ENCODE results near the gene VMO1. TPM values are rescaled to one million over a fixed set of nuclear protein-coding genes. Genes with fewer than 3 reads are reported as not detected.
"Not testable (repeated sequence)": the region's sequence is repeated elsewhere in the genome, so short reads cannot be mapped to it uniquely, and the experiment has no call there.

Gene VMO1, protein sequence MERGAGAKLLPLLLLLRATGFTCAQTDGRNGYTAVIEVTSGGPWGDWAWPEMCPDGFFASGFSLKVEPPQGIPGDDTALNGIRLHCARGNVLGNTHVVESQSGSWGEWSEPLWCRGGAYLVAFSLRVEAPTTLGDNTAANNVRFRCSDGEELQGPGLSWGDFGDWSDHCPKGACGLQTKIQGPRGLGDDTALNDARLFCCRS
- total RNA-seq, result under 1 TPM in 1 of 3 donors, not detected in 2; 0.33 TPM

DNA sequence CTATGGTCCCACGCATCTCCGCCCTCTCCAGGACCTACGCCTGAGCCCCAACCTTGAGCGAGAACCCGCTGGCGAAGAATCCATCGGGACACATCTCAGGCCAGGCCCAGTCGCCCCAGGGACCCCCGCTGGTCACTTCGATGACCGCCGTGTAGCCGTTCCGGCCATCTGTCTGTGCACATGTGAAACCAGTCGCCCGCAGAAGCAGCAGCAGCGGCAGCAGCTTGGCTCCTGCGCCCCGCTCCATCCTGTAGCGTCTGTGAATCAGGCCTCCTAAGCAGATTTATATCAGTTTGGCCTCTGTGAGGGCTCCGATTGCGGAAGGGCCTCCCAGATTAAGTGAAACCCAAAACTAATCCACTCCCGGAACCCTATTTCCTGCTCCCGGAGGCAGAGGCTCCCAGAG is at the start of gene VMO1:
Gene VMO1, minus strand, starts transcription at position 259 of the 406 bp plus-strand sequence. Its CDS starts 12 bp downstream, at position 247.
- no peak for ATAC-seq
- DNase-seq, result no peak
- Mint-ChIP-seq H3K4me3 (peak within 1 kb of the TSS; percentile 54), H3K4me1 (ENCODE audit: low read depth) (peaks cover 22% of the 10 kb centered on the region), H3K36me3 (ENCODE audit: insufficient read depth) (no peaks in the 10 kb centered on the region), H3K27me3 (ENCODE audit: low read depth) (peaks cover 59% of the 10 kb centered on the region), H3K9me3 (no peaks in the 10 kb centered on the region)

DNA sequence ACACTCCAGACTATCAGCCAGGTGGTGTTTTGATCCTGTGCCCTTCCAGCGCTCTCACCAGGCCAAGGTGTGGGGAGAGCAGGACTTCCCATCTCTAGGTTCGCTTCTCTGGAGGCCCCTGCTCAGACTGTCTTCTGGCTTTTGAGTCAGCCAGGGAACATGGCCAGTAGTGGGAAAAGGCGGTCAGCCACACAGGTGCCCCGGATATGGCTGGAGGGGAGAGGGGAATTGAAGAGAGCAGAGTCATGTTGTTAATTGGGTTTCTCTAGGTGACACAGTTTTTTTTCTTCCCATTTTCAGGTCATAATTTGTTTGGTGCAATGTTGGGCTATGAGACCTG is 48.5 kb upstream of the VMO1 start:
- H3K27me3 Mint-ChIP-seq (ENCODE audit: low read depth), result no peaks in the 10 kb centered on the region
- H3K4me1 Mint-ChIP-seq (ENCODE audit: low read depth), result peaks cover 40% of the 10 kb centered on the region
- H3K4me3 Mint-ChIP-seq, result peak overlapping the region; percentile 94
- no peak for ATAC-seq
- H3K9me3 Mint-ChIP-seq, result no peaks in the 10 kb centered on the region
- H3K36me3 Mint-ChIP-seq (ENCODE audit: insufficient read depth), result peaks cover 7% of the 10 kb centered on the region
- DNase-seq, result no peak

DNA sequence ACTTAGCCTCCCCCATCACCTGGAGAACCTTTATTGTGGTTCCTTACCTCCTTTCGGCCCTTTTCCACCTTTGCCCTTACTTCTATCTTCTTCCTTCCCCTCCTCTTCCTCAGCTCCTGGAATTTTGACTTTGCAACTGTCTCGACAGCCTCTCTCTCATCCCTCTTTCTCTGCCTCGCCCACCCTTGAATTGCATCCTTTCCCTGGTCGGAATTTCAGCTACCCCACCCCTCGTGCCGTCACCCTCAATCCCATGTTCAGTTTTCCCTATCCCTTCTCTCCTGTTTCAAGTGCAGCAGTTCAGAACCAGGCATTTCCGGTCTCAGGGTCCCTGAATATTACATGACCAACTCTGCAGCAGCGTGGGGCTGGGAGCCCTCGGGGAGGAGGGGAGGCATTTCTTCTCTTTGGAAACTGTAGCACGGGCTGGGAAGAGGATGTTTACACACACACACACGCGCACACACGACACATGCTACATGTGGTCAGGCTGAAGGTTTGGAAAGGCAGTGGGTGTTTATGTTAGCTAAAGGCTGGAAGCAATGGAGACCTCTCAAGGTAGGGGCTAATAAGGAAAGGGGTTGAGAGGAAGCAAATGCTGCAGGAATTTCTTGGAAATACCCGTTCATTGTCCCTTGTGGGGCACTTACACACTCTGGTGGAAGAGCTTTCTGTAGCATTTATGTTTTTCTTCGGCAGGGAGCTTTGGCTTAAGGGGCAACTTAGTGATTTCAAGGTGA is 47.9 kb upstream of the VMO1 start:
- DNase-seq, result no peak
- H3K9me3 Mint-ChIP-seq, result no peaks in the 10 kb centered on the region
- no peaks in the 10 kb centered on the region for H3K27me3 Mint-ChIP-seq (ENCODE audit: low read depth)
- no peak for ATAC-seq
- H3K4me3 Mint-ChIP-seq, result peak overlapping the region; percentile 94
- H3K36me3 Mint-ChIP-seq (ENCODE audit: insufficient read depth), result peaks cover 4% of the 10 kb centered on the region
- H3K4me1 Mint-ChIP-seq (ENCODE audit: low read depth), result peaks cover 35% of the 10 kb centered on the region

DNA sequence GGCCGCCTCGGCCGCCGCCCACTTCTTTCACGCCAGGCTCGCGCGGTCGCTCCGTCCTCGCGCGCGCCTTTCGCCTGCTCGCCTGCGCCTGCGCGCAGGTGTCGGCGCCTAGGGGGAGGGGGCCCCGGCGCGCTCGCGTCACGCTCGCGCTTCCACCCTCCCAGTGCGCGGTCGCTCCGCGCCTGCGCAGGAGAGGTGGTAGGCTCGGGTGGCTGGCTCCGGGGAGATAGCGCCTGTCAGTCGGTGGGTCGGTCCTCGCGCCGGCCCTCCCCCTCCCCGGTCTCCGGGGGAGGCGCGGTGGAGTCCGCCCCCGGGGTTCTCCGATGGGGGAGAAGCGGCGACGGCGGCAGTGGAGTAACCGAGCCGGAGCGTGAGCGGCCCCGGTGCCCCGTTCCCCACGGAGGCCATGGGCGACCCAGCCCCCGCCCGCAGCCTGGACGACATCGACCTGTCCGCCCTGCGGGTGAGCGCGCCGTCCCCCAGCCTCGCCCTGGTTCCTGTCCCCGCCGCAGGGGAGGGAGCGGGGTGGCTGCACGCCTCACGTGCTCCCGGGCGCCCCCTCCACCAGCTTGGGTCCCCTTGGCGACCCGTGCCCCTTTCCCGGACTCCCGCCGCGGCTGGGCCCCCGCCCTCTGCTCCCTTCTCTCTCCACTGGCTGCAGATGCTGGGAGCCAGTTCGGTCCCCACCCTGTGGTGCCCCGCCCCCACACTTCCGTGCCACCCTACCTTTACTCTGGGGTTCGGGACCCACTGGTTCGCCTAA is 47.2 kb upstream of the VMO1 start, which contains the start of gene MINK1:
Gene MINK1, plus strand, starts transcription at position 163 of the 763 bp plus-strand sequence. Its CDS starts 244 bp downstream, at position 407.
- Mint-ChIP-seq H3K9me3 (no peaks in the 10 kb centered on the region), H3K4me3 (peak within 1 kb of the TSS; percentile 94), H3K36me3 (ENCODE audit: insufficient read depth) (peaks cover 3% of the 10 kb centered on the region), H3K27me3 (ENCODE audit: low read depth) (no peaks in the 10 kb centered on the region), H3K4me1 (ENCODE audit: low read depth) (peaks cover 34% of the 10 kb centered on the region)
- ATAC-seq, result peak; percentile 95 to 97
- peak; percentile 82 for DNase-seq

DNA sequence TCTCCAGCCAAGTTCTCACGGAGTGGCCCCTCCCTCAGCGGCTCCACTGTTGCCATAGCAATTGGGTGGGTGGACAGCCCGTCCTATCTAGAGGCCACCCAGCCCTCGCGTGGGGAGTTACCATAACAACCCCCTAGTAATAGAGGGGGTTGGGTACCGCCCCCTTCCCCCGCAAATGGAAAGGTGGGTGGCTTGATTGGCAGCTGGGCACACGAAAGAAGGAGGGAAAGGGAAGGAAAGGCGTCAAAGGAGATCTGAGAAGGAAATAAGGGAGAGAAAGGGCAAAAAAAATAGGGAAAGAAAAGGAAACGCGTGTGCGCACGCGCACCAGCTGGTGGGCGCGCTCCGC is 46.6 kb upstream of the VMO1 start:
- DNase-seq; H3K36me3 Mint-ChIP-seq (ENCODE audit: insufficient read depth); H3K27me3 Mint-ChIP-seq (ENCODE audit: low read depth); H3K9me3 Mint-ChIP-seq: not testable (repeated sequence)
- H3K4me3 Mint-ChIP-seq, result peak overlapping the region; percentile 87
- ATAC-seq, result peak; percentile 15 to 21
- peaks cover 31% of the 10 kb centered on the region for H3K4me1 Mint-ChIP-seq (ENCODE audit: low read depth)

DNA sequence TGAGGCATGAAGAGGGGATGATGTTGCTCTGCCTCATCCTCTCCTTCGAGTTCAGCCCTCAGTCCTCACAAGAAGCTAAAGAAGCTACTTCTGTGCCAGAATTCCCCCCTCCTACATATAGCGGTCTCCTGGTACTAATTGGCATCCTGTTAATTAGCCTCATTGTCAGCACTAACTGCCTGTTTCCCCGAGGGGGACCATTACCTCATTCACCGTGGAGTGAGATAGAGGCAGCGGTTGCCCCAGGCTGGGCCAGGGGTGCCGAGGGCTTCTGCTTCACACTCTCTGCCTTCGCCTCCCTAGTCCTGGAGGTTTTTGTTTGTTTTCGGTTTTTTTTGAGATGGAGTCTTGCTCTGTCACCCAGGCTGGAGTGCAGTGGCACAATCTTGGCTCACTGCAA is 41.2 kb upstream of the VMO1 start:
- Mint-ChIP-seq H3K4me1 (ENCODE audit: low read depth) (no peaks in the 10 kb centered on the region), H3K4me3 (no peak overlapping the region), H3K9me3 (no peaks in the 10 kb centered on the region), H3K27me3 (ENCODE audit: low read depth) (no peaks in the 10 kb centered on the region), H3K36me3 (ENCODE audit: insufficient read depth) (no peaks in the 10 kb centered on the region)
- DNase-seq, result no peak
- ATAC-seq, result no peak

DNA sequence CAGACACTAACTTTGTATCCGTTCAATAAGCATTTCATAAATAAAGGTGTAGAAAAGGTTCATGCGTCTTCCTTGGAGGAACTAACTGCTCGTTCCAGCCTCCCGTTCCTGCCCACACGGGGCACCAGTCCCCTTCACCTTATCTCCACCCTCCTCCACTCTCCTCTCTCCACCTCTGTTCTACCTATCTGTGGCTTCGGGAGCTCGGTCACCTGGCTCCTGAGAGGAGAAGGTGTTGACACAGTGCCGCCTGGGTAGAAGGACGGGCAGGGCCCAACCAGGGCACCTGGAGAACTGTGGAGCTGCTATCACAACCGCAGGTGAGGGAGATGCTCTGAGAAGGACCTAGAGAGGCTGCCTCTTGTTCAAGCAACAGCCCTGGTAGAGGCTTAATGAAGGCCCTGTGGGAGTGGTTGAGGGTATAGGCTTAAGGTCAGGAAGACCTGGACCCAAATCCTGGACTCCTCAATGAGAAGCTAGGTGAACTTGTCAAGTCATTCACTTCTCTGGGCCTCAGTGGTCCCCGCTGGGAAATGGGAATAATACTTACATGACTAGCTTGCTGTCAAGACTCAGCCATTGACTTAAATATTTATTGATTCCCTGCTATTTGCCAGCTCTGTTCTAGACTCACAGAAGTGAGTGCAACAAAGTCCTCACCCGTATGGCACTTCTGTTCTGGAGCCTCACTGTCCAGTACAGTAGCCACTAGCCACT is 37.4 kb upstream of the VMO1 start:
- Mint-ChIP-seq H3K9me3 (no peaks in the 10 kb centered on the region), H3K4me3 (no peak overlapping the region), H3K36me3 (ENCODE audit: insufficient read depth) (peaks cover 4% of the 10 kb centered on the region), H3K4me1 (ENCODE audit: low read depth) (no peaks in the 10 kb centered on the region), H3K27me3 (ENCODE audit: low read depth) (no peaks in the 10 kb centered on the region)
- ATAC-seq (no peak), DNase-seq (no peak)

DNA sequence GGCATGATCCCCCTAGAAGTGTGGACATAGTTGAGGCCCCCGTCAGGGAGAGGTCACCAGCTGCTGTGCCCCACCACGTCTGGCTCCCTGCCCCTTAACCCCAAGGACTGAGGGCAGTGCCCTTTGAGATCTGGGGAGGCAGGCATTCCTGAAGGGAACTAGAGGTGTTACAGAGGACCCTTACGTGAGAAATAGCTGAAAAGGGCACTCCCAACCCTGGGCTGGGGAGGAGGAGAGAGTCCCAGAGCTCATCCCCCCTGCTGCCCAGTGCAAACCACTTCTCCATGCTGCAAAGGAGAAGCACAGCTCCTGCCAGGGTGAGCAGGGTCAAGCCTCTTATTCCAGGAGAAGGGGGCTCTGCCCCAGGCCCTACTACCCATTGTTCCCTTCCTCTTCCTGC is 36.7 kb upstream of the VMO1 start:
- H3K4me1 Mint-ChIP-seq (ENCODE audit: low read depth), result no peaks in the 10 kb centered on the region
- peaks cover 4% of the 10 kb centered on the region for H3K36me3 Mint-ChIP-seq (ENCODE audit: insufficient read depth)
- no peak for DNase-seq
- ATAC-seq, result no peak
- no peaks in the 10 kb centered on the region for H3K27me3 Mint-ChIP-seq (ENCODE audit: low read depth)
- no peaks in the 10 kb centered on the region for H3K9me3 Mint-ChIP-seq
- H3K4me3 Mint-ChIP-seq, result no peak overlapping the region

DNA sequence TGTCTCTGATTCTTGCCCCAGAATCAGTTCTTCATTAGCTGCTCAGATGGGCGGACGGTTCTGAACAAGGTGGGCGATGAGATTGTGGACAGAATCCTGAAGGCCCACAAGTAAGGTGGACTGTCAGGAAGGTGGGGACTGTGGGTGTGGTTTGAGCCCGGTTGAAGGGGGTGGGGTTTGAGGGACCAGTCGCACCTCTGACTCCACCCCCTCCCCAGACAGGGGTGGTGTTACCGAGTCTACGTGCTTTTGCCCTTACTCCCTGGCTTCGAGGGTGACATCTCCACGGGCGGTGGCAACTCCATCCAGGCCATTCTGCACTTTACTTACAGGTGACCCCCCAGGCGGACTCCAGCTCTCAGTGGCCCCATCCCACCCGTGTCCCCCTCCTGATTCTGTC is 32.1 kb upstream of the VMO1 start:
- H3K36me3 Mint-ChIP-seq (ENCODE audit: insufficient read depth), result peaks cover 6% of the 10 kb centered on the region
- H3K4me3 Mint-ChIP-seq, result no peak overlapping the region
- H3K27me3 Mint-ChIP-seq (ENCODE audit: low read depth), result no peaks in the 10 kb centered on the region
- no peak for DNase-seq
- H3K9me3 Mint-ChIP-seq, result no peaks in the 10 kb centered on the region
- no peaks in the 10 kb centered on the region for H3K4me1 Mint-ChIP-seq (ENCODE audit: low read depth)
- no peak for ATAC-seq

DNA sequence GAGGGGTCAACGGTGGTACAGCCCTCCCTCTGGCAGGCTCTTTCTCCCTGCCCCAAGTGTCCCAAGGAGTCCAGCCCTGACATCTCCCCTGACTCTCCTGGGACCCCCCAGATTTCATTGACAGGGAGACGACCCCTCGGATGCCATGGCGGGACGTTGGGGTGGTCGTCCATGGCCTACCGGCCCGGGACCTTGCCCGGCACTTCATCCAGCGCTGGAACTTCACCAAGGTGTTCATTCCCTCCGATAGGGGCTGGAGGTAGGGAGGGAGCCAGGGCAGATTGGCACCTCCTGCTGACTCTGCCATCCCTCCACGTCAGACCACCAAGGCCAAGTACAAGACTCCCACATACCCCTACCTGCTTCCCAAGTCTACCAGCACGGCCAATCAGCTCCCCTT is 30.7 kb upstream of the VMO1 start:
- Mint-ChIP-seq H3K4me1 (ENCODE audit: low read depth) (no peaks in the 10 kb centered on the region), H3K36me3 (ENCODE audit: insufficient read depth) (peaks cover 6% of the 10 kb centered on the region), H3K9me3 (no peaks in the 10 kb centered on the region), H3K4me3 (no peak overlapping the region), H3K27me3 (ENCODE audit: low read depth) (no peaks in the 10 kb centered on the region)
- ATAC-seq (no peak), DNase-seq (no peak)

DNA sequence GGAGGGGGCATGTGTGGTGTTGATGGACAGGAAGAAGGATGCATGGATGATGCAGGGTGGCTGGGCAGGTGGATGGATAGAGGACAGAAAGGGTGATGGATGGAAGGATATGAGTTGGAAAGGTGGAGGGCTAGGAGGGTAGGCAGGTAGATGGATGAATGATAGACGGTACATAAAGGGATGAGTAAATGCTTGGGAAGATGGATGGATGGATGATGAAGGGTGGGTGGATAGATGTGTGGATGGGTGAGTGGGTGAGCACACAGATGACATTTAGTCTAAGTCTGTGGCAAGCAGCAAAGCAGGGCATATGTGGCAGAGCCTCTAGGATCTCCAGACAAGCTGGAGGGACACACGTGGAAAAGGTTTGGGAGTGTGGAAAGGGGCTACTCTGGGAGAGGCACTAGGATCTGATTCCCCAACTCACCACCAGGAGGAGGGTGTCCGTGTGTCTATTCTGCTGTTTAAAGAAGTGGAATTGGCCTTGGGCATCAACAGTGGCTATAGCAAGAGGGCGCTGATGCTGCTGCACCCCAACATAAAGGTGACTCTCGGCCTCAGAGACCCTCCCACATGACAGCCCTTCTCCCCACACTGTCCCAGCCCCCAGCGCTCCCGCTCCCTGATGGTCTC is 29.0 kb upstream of the VMO1 start:
- Mint-ChIP-seq H3K4me1 (ENCODE audit: low read depth) (no peaks in the 10 kb centered on the region), H3K4me3 (no peak overlapping the region), H3K27me3 (ENCODE audit: low read depth) (no peaks in the 10 kb centered on the region), H3K9me3 (no peaks in the 10 kb centered on the region), H3K36me3 (ENCODE audit: insufficient read depth) (peaks cover 9% of the 10 kb centered on the region)
- DNase-seq, result no peak
- no peak for ATAC-seq

DNA sequence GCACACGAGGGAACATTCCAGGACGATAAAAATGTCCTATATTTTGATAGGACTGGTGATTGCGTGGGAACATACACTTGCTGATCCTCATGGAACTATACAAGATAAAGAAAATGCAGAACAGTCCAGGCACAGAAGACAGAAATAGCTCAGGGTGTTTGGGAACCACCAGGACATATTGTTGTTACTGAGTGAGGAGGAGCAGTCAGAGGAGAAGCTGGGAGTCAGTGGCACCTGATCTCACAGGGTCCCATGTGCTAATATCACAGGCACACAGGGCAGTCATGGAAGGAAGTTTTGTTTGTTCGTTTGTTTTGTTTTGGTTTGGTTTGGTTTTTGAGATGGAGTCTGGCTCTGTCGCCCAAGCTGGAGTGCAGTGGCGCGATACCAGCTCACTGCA is 26.5 kb upstream of the VMO1 start:
- ATAC-seq (no peak), DNase-seq (no peak)
- H3K36me3 Mint-ChIP-seq (ENCODE audit: insufficient read depth), result peaks cover 5% of the 10 kb centered on the region
- no peaks in the 10 kb centered on the region for H3K27me3 Mint-ChIP-seq (ENCODE audit: low read depth)
- H3K4me3 Mint-ChIP-seq, result no peak overlapping the region
- H3K9me3 Mint-ChIP-seq, result no peaks in the 10 kb centered on the region
- H3K4me1 Mint-ChIP-seq (ENCODE audit: low read depth), result peaks cover 4% of the 10 kb centered on the region

DNA sequence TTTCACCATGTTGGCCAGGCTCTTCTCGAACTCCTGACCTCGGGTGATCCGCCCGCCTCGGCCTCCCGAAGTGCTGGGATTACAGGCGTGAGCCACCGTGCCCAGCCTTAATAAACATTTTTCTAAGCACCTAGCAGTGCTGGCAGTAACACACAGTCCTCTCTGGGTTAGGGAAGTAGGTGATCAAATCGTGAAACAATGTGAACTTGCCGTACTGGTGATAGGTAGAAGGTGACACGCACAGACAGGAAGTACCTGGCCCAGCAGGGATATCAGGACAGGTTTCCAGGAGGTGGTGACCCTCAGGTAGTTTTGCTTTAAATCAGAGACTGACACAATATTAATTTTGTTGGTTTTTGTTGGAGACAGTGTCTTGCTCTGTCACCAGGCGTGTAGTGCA is 25.3 kb upstream of the VMO1 start:
- DNase-seq (no peak), ATAC-seq (no peak)
- Mint-ChIP-seq H3K9me3 (no peaks in the 10 kb centered on the region), H3K27me3 (ENCODE audit: low read depth) (no peaks in the 10 kb centered on the region), H3K4me1 (ENCODE audit: low read depth) (peaks cover 6% of the 10 kb centered on the region), H3K36me3 (ENCODE audit: insufficient read depth) (peaks cover 5% of the 10 kb centered on the region), H3K4me3 (no peak overlapping the region)

DNA sequence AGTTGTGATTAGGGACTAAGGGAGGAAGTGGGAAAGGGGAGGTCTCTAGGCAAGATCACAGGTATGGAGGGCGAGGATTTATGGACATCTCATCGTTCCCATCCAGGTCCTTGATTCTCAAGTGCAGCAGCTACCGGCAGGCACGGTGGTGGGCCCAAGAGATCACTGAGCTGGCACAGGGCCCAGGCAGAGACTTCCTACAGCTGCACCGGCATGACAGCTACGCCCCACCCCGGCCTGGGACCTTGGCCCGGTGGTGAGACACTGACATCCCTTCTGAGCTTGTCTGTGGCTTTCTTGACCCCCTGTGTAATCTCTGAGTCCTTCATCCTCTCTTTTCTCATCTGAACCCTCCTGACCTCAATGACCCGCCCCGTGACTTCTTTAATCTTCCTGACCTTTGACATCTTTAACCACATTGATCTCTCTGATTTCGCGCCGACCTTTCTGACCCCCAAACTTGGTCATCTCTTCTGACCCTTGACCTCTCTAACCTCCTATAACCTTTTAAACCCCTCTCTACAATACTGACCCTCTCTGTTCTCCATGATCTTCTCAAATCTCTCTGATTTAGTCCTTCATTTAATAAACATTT is 24.6 kb upstream of the VMO1 start:
- H3K4me3 Mint-ChIP-seq, result no peak overlapping the region

More for the DNA sequence above, 24.6 kb upstream of the VMO1 start:
- H3K4me1 Mint-ChIP-seq (ENCODE audit: low read depth), result peaks cover 12% of the 10 kb centered on the region
- H3K27me3 Mint-ChIP-seq (ENCODE audit: low read depth), result no peaks in the 10 kb centered on the region
- H3K36me3 Mint-ChIP-seq (ENCODE audit: insufficient read depth), result peaks cover 3% of the 10 kb centered on the region
- no peaks in the 10 kb centered on the region for H3K9me3 Mint-ChIP-seq
- ATAC-seq, result no peak
- DNase-seq, result no peak
